ENCODE data around the gene HIGD2A.
A peak's percentile ranks its signal among the peaks of the same experiment; 100 is the strongest.

Gene HIGD2A, protein sequence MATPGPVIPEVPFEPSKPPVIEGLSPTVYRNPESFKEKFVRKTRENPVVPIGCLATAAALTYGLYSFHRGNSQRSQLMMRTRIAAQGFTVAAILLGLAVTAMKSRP

DNA sequence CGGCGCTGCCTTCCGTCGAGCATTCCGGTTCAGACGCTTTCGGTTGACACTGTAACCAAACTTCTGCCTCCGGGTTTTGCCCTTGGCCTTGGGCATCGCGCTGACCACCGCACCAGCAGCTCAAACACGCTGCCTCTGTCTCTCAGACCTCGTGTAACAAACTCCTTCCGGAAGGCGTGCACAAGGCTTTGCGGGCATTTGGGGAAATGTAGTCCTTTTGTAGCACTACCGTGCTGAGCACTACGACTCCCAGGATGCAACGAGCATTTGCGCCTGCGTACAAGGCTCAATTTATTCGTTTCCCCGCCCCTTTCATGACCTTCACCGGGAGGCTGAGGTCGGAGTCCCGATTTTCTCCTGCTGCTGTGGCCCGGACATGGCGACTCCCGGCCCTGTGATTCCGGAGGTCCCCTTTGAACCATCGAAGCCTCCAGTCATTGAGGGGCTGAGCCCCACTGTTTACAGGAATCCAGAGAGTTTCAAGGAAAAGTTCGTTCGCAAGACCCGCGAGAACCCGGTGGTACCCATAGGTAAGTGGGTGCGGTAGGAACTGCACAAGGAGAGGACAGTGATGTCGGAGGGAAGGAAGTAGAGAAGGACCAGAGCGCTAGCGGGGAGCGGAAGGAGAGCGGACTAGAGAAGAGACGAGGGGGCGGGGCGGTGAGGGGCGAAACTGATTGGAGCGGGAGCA is at the start of gene HIGD2A, which contains the start of gene NOP16:
TSS of gene HIGD2A (plus strand) at position 308 of the 691 bp plus-strand sequence. CDS start at position 377, 69 bp downstream.
TSS of gene NOP16 (minus strand) at position 155 of the 691 bp plus-strand sequence. CDS start at position 96, 59 bp downstream.
- peak; percentile 90 for DNase-seq

DNA sequence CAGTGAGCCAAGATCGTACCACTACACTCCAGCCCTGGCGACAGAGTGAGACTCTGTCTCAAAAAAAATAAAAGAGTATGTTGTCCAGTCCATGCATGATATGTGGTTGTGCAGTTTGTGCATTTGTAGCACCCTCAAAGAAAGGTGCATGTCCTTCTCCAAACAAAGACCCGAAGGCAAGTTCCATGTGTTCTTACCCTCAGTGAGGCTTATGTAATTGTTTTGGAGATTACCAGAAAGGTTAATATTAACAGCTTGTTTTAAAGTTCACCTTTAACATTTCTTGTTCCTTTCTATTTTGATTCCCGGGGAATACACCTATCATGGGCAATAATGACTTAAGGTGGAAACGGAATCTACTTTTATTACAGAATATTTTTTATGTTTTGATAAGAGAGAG is 49.2 kb upstream of the HIGD2A start:
- no peak for DNase-seq

DNA sequence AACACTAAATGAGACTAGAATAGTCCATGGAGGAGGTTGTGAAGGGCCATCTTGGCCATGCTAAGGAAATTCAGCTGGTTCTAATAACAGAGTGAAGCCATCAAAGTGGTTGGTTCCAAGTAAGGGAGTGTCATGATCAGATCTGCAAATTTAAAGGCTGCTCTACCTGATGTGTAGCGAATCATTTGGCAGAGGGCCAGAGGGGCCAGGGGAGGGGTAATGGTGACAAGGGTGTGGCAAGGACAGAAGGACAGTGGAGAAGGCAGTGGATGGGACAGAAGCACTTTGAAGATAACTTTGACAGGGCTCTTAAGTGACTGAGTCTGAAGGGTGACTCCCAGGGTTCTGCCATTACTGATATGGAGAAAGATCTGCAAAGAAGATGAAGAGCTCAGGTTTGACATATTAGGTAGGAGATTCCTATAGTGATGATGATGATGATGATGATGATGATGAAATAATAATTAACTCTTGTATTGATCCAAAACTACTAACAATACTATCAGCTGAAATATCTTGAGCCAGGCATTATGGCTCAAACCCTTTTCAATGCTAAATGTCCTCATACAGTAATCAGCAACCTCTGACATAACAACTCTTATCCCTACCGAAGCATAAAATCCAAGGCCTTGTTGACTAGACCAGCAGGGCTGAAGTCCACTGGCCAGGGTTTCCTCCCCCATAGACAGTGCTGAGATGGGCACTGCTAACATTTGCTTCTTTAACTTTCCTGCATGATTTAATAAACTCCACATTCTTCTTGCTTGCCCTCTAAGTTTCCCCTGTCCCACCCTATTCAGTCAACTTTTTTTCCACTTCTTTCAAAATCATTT is 47.0 kb upstream of the HIGD2A start:
- no peak for DNase-seq

DNA sequence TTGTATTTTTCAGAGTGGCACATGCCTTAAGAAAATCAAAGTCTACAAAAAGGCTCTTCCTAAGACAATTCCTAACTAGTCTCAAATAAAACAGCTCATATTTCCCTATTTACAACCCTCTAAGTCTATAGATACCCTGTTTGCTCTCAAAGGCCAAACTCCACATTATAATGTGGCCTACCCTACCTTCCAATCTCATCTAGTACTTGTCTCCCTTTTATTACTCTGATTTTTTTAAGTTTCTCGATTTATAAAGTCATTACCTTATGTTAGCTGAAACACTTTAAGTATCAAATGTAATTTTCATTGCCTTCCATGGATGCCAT is 46.4 kb upstream of the HIGD2A start:
- DNase-seq = no peak

DNA sequence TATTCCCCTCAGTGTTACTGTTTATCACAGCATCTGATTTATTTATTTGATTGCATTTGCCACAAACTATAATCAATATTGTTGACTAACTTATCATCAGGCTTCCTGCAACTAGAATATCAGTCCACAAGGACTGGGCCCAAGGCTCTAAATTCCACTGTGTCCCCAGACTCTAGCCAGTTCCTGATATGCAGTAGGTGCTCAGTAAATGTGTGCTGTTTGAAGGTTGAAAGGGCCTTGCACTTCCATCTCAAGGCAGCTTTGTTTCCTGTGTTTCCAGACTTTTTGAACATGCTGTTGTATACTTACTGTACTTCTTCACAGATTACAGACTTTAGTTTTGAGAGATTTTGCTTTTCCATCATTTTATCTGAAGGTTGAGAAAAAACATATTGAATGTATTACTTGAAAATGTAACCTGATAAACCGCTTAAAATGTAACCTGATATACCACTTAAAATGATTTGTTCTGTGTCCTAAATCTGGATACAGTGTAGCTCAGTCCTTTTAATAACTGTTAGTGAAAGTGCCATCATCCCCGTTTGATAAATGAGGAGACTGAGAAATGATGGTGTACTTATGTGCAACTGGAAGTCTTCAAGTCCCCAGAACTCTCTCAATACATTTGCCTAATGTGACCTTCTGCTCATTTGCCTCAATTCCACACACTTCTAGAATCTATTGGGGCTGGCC is 45.6 kb upstream of the HIGD2A start:
- peak; percentile 23 for DNase-seq

DNA sequence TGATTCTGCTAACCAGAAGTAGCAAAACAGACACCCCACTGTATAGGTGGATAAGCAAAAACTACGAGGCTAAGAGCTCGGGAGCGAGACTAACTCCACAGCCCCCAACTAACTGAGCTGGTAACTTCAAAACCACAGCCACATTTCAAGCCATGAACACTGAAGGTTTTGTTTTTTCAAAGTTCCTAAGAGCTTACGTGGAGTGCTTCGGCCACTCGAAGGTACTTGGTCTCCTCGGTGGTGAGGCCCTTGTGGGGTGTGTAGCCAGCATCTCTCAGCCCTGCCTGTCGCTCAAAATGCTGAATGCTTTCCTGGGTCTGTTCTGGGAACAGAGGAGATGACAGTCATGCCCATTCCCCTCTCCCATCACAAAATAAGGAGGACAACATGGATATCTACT is 38.1 kb upstream of the HIGD2A start:
- no peak for DNase-seq

DNA sequence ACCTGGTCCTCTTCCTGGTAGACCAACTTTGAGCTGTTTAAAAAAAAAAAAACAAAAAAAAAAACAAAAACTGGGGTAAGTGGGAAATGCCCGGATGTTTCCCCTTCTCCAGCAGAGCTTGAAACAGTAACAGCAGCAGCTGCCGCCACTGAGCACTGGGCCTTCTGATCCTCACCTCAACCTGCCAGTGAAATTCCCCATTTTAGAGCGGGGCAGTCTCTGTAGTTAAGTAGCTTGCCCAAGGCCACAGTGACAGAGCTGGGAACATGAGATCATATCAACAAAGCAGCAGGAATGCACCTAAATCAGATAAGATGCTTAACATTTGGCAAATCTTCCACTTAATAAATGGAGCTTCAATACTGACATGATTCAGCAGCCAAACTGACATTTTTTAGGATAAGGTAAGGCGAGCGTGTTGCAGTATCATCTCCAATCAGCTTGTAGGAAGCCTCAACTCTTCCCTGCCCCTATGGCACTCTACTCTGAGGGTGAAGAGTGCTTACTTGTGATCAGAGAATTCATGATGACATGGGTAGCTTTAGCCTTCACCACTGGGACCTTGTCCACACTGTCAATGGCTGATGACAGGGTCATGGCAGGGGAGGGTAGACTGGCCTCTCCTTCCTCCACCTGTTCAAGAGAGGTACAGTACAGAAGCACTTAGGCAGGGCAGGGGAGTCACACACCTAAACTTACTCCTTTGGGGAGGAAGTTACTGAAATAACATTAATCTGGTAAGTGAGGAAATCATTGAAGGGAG is 36.3 kb upstream of the HIGD2A start:
- DNase-seq = no peak

DNA sequence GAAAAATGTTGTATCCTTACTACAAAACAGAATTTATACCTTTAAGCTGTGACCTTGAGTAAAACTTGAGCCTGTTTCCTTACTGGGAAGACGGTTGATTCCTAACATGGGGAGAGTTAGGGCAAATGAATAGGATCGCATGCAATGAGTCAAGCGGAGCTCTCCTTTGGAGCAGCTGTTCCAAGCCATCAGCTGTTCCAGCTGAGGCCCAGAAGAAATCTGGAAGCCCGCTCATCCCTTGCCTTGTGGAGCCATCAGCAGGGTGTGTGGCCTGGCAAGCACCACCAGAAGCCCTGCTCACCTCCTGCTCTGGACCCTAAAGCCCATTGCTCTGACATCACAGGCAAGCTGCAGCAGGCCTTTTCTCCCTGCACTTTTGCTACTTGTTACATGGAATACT is 35.0 kb upstream of the HIGD2A start:
- no peak for DNase-seq

DNA sequence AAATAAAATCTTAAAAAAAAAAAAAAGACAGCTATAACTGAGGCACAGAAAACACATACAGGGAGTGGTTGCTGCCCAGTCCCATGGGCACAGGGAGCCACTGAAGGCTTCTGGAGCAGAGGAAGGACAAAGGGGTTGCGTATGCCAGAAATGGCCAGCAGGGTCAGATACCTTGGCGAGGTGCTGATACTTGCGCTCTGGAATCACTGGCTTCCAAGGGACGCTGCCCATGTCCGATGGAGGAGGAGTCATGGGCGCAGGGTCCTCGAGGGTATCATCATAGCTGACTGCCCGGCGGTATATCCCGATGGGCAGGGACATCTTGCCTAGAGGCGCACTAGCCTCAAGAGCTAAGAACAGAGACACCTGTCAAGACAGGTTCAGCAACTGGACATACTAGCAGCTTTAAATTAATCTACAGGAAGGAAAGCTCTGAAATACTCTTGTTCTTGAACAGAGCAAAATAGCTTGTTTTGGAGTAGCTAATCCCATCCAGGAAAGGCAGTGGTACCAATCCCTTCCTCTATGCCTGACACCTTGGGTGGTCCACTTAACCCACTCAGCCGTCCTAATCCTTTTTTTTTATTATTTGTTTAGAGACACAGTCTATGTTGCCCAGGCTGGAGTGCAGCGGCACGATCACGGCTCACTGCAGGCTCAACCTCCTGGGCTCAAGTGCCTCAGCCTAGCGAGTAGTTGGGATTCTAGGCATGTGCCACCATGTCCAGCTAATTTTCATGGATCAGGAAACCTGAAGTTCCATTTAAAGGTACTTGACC is 33.0 kb upstream of the HIGD2A start:
- peak; percentile 39 for DNase-seq

DNA sequence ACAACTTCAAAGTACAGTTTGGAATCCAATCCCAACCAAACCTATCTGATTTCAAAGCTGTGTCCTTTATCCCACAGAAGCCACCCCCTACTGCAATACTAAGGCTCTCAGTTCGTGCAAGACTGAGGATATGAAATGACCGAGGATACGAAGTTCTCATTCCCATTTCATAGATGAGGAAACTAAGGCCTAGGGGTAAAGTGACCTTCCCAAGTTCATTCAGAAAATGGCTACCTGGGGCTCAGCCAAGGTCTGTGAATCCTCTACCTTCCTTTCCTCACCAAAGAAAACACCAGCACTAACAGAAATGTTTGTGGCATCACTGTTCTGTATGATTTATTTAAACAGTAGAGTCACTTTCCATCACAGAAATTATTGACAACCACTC is 32.4 kb upstream of the HIGD2A start:
- no peak for DNase-seq

DNA sequence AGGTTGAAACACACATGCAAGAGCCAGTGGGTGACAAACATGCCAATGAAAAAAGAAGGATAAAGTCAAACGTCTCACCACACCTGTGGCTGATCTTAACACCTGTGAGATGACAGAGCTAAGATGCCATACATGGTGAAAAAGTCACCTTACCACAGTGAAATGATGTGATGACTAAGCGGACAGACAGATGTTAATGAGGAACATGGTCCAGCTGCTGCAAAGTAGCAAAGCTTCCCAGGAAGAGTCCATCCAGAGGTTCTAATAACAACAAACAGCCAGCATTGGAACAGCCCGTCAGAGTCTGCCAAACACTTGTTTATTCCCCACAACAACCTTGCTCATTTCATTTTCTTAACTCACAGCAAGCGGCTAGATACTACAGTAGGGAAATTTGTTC is 28.9 kb upstream of the HIGD2A start:
- DNase-seq = no peak

DNA sequence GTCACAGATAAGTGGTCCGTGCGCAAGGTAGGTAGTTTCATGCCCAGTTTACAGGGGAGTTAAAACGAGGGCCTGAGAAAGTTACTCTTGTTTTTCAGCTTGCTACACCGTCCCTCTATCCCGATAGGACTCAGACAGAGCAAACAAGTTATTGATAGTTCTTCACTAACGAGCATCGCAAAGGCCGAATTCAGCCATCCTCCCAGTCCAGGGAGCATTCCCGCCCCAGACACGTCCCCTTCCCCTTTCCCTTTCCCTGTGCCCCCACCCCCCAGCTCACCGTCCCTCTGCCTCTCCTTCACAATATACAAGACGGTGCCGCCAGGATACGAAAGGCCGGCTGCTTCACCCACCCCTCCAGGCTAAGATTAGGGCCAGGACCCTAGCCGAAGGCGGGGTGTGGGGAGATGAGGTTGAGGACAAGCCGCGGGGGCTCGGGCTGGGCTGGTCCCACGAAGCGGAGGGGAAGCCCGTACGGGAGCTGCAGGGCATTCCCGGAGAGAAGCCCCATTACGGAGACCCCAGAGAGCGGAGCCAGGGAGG is 27.6 kb upstream of the HIGD2A start:
- no peak for DNase-seq

DNA sequence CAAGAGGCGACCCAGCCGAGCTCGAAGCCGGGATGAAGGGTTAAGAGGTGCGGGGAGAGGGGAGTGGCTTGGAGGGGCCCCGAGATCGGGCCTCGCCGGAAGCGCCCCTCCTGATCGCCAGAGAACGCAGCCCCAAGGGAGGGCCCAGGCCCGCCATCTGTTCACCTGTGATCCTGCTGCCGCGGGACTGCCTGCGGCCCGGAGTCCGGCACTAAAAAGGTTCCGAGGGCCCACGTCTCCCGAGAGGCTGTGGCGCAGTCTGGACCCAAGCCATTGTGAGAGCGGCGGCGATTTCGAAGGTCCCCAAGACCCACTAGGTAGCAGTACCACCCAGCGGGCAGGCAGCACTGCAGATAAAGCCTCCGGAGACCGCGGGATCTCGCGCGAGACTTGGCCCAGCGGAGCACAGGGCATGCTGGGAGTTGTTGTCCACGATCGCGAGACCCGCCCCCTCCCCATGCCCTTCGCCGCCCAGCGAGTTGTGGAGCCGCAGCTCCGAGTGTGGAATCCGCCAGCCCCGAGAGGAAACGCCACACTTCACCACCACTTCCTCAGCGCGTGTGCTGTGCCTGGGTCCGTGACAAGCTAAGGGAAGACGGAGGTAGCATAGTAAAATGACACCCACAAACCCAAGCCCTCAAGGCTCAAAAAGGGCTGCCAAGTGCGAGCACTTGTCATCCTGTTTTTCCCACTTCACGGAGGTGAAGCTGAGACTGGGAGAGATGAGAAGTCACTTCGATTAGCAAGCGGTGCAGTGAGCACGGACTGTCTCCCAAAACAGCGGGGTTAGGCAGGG is 26.9 kb upstream of the HIGD2A start, which contains the start of gene KIAA1191:
TSS of gene KIAA1191 (minus strand) at position 328 of the 796 bp plus-strand sequence. CDS start 2,256 bp downstream, outside the sequence.
- peak; percentile 60 for DNase-seq

DNA sequence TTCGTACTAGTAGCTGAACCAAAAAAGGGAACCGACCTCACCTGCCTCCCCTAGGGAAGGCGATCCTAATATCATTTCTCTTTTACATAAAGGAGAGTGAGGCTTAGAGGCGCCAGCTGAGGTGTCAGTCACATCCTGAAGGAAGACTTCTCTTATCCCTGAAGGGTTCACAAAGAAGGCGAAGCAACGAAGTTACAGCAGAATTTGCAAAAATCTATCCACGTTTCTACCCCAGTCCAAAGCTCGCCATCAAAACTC is 26.4 kb upstream of the HIGD2A start:
- DNase-seq = no peak

DNA sequence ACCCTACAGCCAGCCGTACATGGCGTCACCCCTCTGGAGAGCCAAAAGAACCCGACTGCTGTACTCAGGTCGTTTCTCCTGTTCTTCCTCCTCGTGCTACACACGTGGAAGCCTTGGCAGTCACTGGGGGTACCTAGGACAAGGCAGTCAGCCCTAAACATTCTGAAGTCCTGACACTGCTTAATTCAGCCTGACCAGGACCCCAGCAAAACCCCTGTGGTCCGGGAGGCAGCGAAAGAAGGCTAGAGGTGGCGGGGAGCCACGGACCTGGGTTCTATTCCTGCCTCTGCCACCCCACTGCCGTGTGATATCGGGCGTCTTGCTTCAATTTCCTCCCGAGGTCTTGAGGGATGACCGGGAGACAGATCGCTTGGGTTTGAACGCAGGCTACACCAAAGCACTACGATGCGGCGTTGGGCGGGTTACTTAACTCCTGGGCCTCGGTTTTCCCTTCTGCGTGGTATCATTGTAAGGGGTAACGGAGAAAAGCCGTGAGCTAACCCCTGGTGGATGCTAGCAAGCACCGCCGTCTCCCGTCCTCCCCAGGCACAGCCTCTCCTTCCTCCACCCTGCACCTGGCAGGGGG is 23.7 kb upstream of the HIGD2A start:
- no peak for DNase-seq

DNA sequence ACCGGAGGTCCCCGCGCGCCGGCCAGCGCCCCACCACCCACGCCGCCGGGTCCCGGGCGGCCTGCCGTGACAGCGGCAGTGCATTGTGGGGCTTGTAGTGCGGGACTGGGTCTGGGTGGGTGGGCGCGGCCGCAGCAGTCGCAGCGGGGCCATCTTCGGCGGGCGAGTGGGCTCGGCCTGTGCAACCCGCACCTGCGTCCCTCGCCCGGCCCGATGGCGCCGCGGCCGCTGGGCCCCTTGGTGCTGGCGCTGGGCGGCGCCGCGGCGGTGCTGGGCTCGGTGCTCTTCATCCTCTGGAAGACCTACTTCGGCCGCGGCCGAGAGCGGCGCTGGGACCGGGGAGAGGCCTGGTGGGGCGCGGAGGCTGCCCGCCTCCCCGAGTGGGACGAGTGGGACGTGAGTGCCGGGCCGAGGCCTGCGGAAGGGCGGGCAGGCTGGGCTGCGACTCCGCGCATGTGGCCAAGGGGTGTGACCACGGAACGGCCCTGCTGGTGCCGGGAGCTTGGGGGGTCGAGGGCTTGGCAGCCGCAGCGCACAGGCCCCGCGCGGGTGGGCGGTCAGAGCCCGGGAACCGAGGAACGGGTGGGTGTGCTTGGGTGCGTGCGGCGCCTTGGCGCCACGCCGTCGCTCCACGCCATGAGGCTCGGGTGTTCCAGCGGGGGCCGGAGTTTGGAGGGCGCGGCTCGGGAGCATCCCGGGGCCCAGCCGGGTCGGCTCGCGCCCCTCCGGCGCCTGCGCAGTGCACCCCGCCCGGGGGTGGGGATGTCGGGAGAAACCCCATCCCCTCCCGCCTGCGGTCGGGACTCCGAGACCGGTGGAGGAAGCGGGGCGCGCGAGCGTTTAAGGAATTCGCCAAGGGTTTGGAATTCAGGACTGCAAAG is 23.0 kb upstream of the HIGD2A start, which contains the start of gene ARL10:
TSS of gene ARL10 (plus strand) at position 137 of the 881 bp plus-strand sequence. CDS start at position 214, 77 bp downstream.
- no peak for DNase-seq

DNA sequence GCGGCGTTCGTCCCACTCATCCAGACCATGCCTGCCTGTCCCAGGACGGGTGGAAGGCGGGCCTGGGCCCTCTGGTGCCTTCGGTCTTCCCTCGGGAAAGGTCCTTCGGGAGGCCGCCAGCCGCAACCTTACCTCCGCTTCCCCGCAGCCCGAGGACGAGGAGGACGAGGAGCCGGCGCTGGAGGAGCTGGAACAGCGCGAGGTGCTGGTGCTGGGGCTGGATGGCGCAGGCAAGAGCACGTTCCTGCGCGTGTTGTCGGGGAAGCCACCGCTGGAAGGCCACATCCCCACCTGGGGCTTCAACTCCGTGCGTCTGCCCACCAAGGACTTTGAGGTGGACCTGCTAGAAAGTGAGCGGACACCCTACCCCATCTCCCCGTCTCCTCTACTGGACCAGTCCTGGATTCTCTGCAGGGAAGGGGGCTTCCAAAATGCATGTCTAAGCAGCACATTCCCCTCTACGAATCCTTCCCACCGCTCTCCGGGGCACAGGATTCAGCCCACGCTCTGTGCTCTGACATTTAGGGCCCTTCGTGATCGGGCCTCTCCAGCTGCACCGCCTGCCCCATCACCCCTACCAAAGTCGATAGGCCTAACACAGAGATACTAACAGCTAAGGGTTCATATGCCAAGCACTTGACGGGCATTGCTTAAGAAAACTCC is 22.2 kb upstream of the HIGD2A start:
- no peak for DNase-seq

DNA sequence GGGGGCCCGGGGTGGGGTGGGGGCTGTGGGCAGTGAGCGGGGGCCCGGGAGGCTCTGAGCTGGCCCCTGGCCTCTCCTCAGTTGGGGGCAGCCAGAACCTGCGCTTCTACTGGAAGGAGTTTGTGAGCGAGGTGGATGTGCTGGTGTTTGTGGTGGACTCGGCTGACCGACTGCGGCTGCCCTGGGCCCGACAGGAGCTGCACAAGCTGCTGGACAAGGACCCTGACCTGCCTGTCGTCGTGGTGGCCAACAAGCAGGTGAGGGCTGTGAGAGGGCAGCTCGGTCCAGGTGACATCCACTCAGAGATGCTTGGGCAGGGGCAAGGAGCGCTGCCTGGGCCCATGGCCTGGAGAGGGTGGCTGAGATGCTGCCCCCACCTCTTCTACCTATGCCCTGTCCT is 19.8 kb upstream of the HIGD2A start:
- no peak for DNase-seq

Data from NCI-H524 treated with DMSO at 0.1 percent for 48 hours (cell line).